Measurements from ENCODE around the gene CGB5.
"Not testable (repeated sequence)": the region's sequence is repeated elsewhere in the genome, so short reads cannot be mapped to it uniquely, and the experiment has no call there.

Gene CGB5

GRCh38 chr19:49020931-49021895 is 22.4 kb upstream of the CGB5 start:
- no peak for DNase-seq (ENCODE audit: low spot score)

- no peak for DNase-seq (ENCODE audit: low spot score)
These were observed 21.5 kb upstream of the CGB5 start for GRCh38 chr19:49022116-49022515.

GRCh38 chr19:49024233-49024632 is 19.4 kb upstream of the CGB5 start, which contains the start of gene CGB3:
CGB3 (minus strand) TSS chr19:49024333; CDS start chr19:49023971, 362 bp downstream.
- DNase-seq (ENCODE audit: low spot score), result not testable (repeated sequence)

GRCh38 chr19:49025088-49025487 is 18.6 kb upstream of the CGB5 start:
- not testable (repeated sequence) for DNase-seq (ENCODE audit: low spot score)

GRCh38 chr19:49025599-49025998 is 18.0 kb upstream of the CGB5 start:
- DNase-seq (ENCODE audit: low spot score), result not testable (repeated sequence)

- not testable (repeated sequence) for DNase-seq (ENCODE audit: low spot score)
These were observed 15.0 kb upstream of the CGB5 start for GRCh38 chr19:49028686-49029085.

- DNase-seq (ENCODE audit: low spot score), result not testable (repeated sequence)
These were observed 13.9 kb upstream of the CGB5 start for GRCh38 chr19:49029749-49030148.

GRCh38 chr19:49030323-49030722 is 13.3 kb upstream of the CGB5 start:
- DNase-seq (ENCODE audit: low spot score), result not testable (repeated sequence)

- not testable (repeated sequence) for DNase-seq (ENCODE audit: low spot score)
These were observed 11.9 kb upstream of the CGB5 start, which contains the start of gene CGB2 for GRCh38 chr19:49031642-49032301. CGB2 (plus strand) TSS chr19:49031890; CDS start chr19:49032096, 206 bp downstream.

GRCh38 chr19:49036815-49037214 is 6.8 kb upstream of the CGB5 start, which contains the start of gene CGB1:
CGB1 (minus strand) TSS chr19:49036895; CDS start chr19:49036711, 184 bp downstream.
- DNase-seq (ENCODE audit: low spot score), result peak; percentile 56

GRCh38 chr19:49038111-49038510 is 5.5 kb upstream of the CGB5 start:
- not testable (repeated sequence) for DNase-seq (ENCODE audit: low spot score)

- DNase-seq (ENCODE audit: low spot score), result not testable (repeated sequence)
These were observed 4.9 kb upstream of the CGB5 start for GRCh38 chr19:49038557-49039276.

- not testable (repeated sequence) for DNase-seq (ENCODE audit: low spot score)
These were observed 3.9 kb upstream of the CGB5 start for GRCh38 chr19:49039736-49040135.

GRCh38 chr19:49042177-49042576 is 1.5 kb upstream of the CGB5 start:
- DNase-seq (ENCODE audit: low spot score), result no peak

GRCh38 chr19:49042666-49043065 is 982 bp upstream of the CGB5 start:
- DNase-seq (ENCODE audit: low spot score), result not testable (repeated sequence)

GRCh38 chr19:49049011-49049410 is 5.4 kb downstream of the CGB5 start, which contains the start of gene CGB8:
CGB8 (minus strand) TSS chr19:49049111; CDS start chr19:49048739, 372 bp downstream.
- DNase-seq (ENCODE audit: low spot score), result not testable (repeated sequence)

- DNase-seq (ENCODE audit: low spot score), result not testable (repeated sequence)
These were observed 6.2 kb downstream of the CGB5 start for GRCh38 chr19:49049834-49050233.

- DNase-seq (ENCODE audit: low spot score), result not testable (repeated sequence)
These were observed 6.9 kb downstream of the CGB5 start for GRCh38 chr19:49050376-49051033.

- DNase-seq (ENCODE audit: low spot score), result peak; percentile 82
These were observed 12.7 kb downstream of the CGB5 start for GRCh38 chr19:49056101-49056901.

GRCh38 chr19:49056902-49057596 is 13.4 kb downstream of the CGB5 start:
- not testable (repeated sequence) for DNase-seq (ENCODE audit: low spot score)
